GM23338 (cell line): ENCODE measurements around the gene PTK6. TPM values are rescaled to one million over a fixed set of nuclear protein-coding genes. Genes with fewer than 3 reads are reported as not detected.

Source experiments
- ATAC-seq: fragments of 200-7000 bp; cut with Tn5 transposase; 3 replicates; pipeline ENCODE4 v1.9.1; 2020
- DNase-seq: peaks from one replicate; pipeline ENCODE4 v3.0.0-alpha.2; 2015; ENCODE audit warnings: low spot score
- H2AFZ ChIP-seq: fragments of 200-600 bp; sonication (generic); 2 replicates; pipeline ENCODE4 v1.8.0; 2016; ENCODE audit warnings: antibody characterized with exemption, mild to moderate bottlenecking, moderate library complexity
- H3F3A ChIP-seq: fragments of 200-600 bp; sonication (generic); replicated peaks from 2 replicates; pipeline ENCODE4 v1.8.0; 2017; ENCODE audit warnings: antibody characterized with exemption, mixed run types, low read depth
- H3K27ac ChIP-seq: fragments of 200-600 bp; sonication (generic); 2 replicates; pipeline ENCODE4 v1.6.1; 2016; ENCODE audit warnings: low read depth
- H3K27me3 ChIP-seq: fragments of 200-600 bp; sonication (generic); 2 replicates; pipeline ENCODE4 v1.8.0; 2016; ENCODE audit warnings: mild to moderate bottlenecking, mixed run types, moderate library complexity; ENCODE audit not compliant: insufficient read depth
- H3K36me3 ChIP-seq: fragments of 200-600 bp; sonication (generic); 2 replicates; pipeline ENCODE4 v1.8.0; 2016; ENCODE audit warnings: mild to moderate bottlenecking; ENCODE audit not compliant: insufficient read depth
- H3K4me1 ChIP-seq: fragments of 200-600 bp; sonication (generic); 2 replicates; pipeline ENCODE4 v1.8.0; 2016; ENCODE audit warnings: mild to moderate bottlenecking, moderate library complexity; ENCODE audit not compliant: insufficient read depth
- H3K4me2 ChIP-seq: fragments of 200-600 bp; sonication (generic); 2 replicates; pipeline ENCODE4 v1.7.1; 2017; ENCODE audit warnings: mixed run types
- H3K4me3 ChIP-seq: fragments of 200-600 bp; sonication (generic); 2 replicates; pipeline ENCODE4 v1.6.1; 2016; ENCODE audit warnings: mixed run types
- H3K79me2 ChIP-seq: fragments of 200-600 bp; sonication (generic); replicated peaks from 2 replicates; pipeline ENCODE4 v1.8.0; 2017; ENCODE audit warnings: mild to moderate bottlenecking; ENCODE audit not compliant: insufficient read depth
- H3K9me2 ChIP-seq: fragments of 200-600 bp; sonication (generic); 2 replicates; pipeline ENCODE4 v1.8.0; 2017; ENCODE audit not compliant: insufficient read depth
- H4K20me1 ChIP-seq: fragments of 200-600 bp; sonication (generic); replicated peaks from 2 replicates; pipeline ENCODE4 v1.8.0; 2017; ENCODE audit warnings: mild to moderate bottlenecking; ENCODE audit not compliant: insufficient read depth
- H3K27ac Mint-ChIP-seq: 2 replicates; pipeline ENCODE4 v1.8.0; 2020; ENCODE audit warnings: inconsistent platforms, mild to moderate bottlenecking, moderate library complexity, mixed read lengths
- H3K27me3 Mint-ChIP-seq: 3 replicates; pipeline ENCODE4 v1.8.0; 2022; ENCODE audit warnings: low read depth, mild to moderate bottlenecking, moderate library complexity, mixed read lengths, inconsistent platforms; ENCODE audit not compliant: insufficient read depth, poor library complexity
- H3K36me3 Mint-ChIP-seq: 3 replicates; pipeline ENCODE4 v1.8.0; 2021; ENCODE audit warnings: low read depth, mild to moderate bottlenecking, inconsistent platforms, moderate library complexity, mixed read lengths
- H3K4me1 Mint-ChIP-seq: 3 replicates; pipeline ENCODE4 v1.8.0; 2020; ENCODE audit warnings: mild to moderate bottlenecking, inconsistent platforms, mixed read lengths
- H3K4me3 Mint-ChIP-seq: 3 replicates; pipeline ENCODE4 v1.8.0; 2021; ENCODE audit warnings: moderate library complexity, mild to moderate bottlenecking, inconsistent platforms, mixed read lengths
- H3K9me3 Mint-ChIP-seq: 3 replicates; pipeline ENCODE4 v1.8.0; 2020; ENCODE audit warnings: moderate library complexity, mild to moderate bottlenecking, inconsistent platforms, mixed read lengths
- JUNB ChIP-seq: IDR thresholded peaks from one replicate; pipeline ENCODE4 v1.6.1; 2016; ENCODE audit warnings: antibody characterized with exemption; ENCODE audit not compliant: unreplicated experiment
- STAT1 ChIP-seq: IDR thresholded peaks from one replicate; pipeline ENCODE4 v1.6.1; 2016; ENCODE audit warnings: antibody characterized with exemption; ENCODE audit not compliant: unreplicated experiment
- ZNF462 ChIP-seq: fragments of 250-450 bp; sonication (Bioruptor Pico); IDR thresholded peaks from 2 replicates; pipeline ENCODE4 v1.5.0; 2020; ENCODE audit warnings: mild to moderate bottlenecking, moderate library complexity
- polyA plus RNA-seq: library from polyadenylated mRNA; unstranded; fragments of >200 nt; fragmentation: Nextera tagmentation; extraction: Ambion mirVana; gene quantifications from 2 replicates; pipeline ENCODE4 v1.2.1, GENCODE V29; 2016
- total RNA-seq: library from RNA; depleted of rRNA; stranded (reverse); fragments of >200 nt; shearing (Covaris generic); gene quantifications from 2 replicates; pipeline ENCODE4 v1.2.3, GENCODE V29; 2014

Gene PTK6
- total and polyA plus RNA-seq, 2 experiments from 2014 or later, result 0.28 TPM; not detected in 1

- TF ChIP-seq ZNF462 (CRISPR knock-in tag) (no peak), JUNB (no peak)
Measured at GRCh38 chr20:63525185-63525584, 12.0 kb downstream of the PTK6 start (continued).

- peaks cover 38% of the 10 kb centered on the region for H3K36me3 Mint-ChIP-seq
- Histone ChIP-seq H3K9me2 (no peaks in the 10 kb centered on the region), H3K4me3 (no peak overlapping the region), H3K4me1 (peaks cover 12% of the 10 kb centered on the region; the same call in 1 of the 2 replicates), H4K20me1 (peaks cover 2% of the 10 kb centered on the region; the same call in 1 of the 2 replicates), H3K27me3 (no peaks in the 10 kb centered on the region), H2AFZ (no peak overlapping the region), H3K4me2 (no peak overlapping the region), H3K36me3 (no peaks in the 10 kb centered on the region), H3K79me2 (peaks cover 4% of the 10 kb centered on the region; the same call in 1 of the 2 replicates), H3K27ac (no peak overlapping the region), H3F3A (peaks cover 13% of the 10 kb centered on the region; the same call in 1 of the 2 replicates)
- peaks cover 28% of the 10 kb centered on the region for H3K9me3 Mint-ChIP-seq
- peak overlapping the region; percentile 52; the same call in 1 of the 3 replicates for H3K4me3 Mint-ChIP-seq
- ATAC-seq (no peak), DNase-seq (no peak)
- peaks cover 27% of the 10 kb centered on the region for H3K27me3 Mint-ChIP-seq
- no peak overlapping the region for H3K27ac Mint-ChIP-seq
- no peak for TF ChIP-seq STAT1
- peaks cover 11% of the 10 kb centered on the region for H3K4me1 Mint-ChIP-seq
Measured at GRCh38 chr20:63522981-63523611, 14.1 kb downstream of the PTK6 start.
